Transverse colon (tissue), 4 donors: Measurements from ENCODE around the gene EFCAB14.

Source experiments
- CTCF ChIP-seq, 5 experiments: fragments of 200-600 bp in 3 of 5; fragments of 450-650 bp in 2 of 5; sonication (generic) in 3 of 5; IDR thresholded peaks; 1 replicate in 2 of 5; 2 replicates in 3 of 5; pipeline ENCODE4 v1.5.1; 2016 to 2017; ENCODE audit warnings: antibody characterized with exemption in 5 of 5, inconsistent platforms in 3 of 5, mild to moderate bottlenecking in 2 of 5, moderate library complexity in 1 of 5
- EP300 ChIP-seq: sonication (generic); formaldehyde crosslinking; IDR thresholded peaks from one replicate; pipeline ENCODE4 v1.6.1; 2017; ENCODE audit warnings: antibody characterized with exemption, low read depth
- POLR2A ChIP-seq: fragments of 450-650 bp; IDR thresholded peaks from one replicate; pipeline ENCODE4 v1.6.1; 2016; ENCODE audit warnings: antibody characterized with exemption, mild to moderate bottlenecking, moderate library complexity
- POLR2AphosphoS5 ChIP-seq, 3 donors: sonication (generic); formaldehyde crosslinking; IDR thresholded peaks; one replicate each; pipeline ENCODE4 v1.6.1; 2016; ENCODE audit warnings: antibody characterized with exemption in 3 of 3

- TF ChIP-seq CTCF (IDR thresholded peaks at IDR 0.05) (no peak), POLR2A (no peak), EP300 (no peak), POLR2AphosphoS5 (IDR thresholded peaks at IDR 0.05) (no peak)
These were observed 29.0 kb downstream of the EFCAB14 start for GRCh38 chr1:46689897-46690296.
